SK-N-SH treated with all-trans-retinoic acid at 6 μM for 48 hours (cell line): Measurements from ENCODE around the gene MGAT3.

Experiments used
- TOX ChIP-seq: fragments of 250-450 bp; sonication (Bioruptor Pico); IDR thresholded peaks from 2 replicates; pipeline ENCODE4 v1.8.0; 2021; ENCODE audit warnings: mild to moderate bottlenecking, moderate library complexity, borderline replicate concordance
- ZFP3 ChIP-seq: fragments of 250-450 bp; sonication (Bioruptor Pico); IDR thresholded peaks from 2 replicates; pipeline ENCODE4 v1.5.0; 2020; ENCODE audit warnings: mild to moderate bottlenecking, moderate library complexity
- ZFP30 ChIP-seq: fragments of 450-650 bp; formaldehyde crosslinking; IDR thresholded peaks from 2 replicates; pipeline ENCODE4 v1.5.0; 2022; ENCODE audit warnings: mild to moderate bottlenecking, moderate library complexity
- ZNF8 ChIP-seq: fragments of 450-650 bp; formaldehyde crosslinking; IDR thresholded peaks from 2 replicates; pipeline ENCODE4 v1.5.0; 2020; ENCODE audit warnings: mild to moderate bottlenecking, moderate library complexity
- TF ChIP-seq, protein P1 (sequence below): fragments of 250-450 bp; sonication (Bioruptor Pico); IDR thresholded peaks from 2 replicates; pipeline ENCODE4 v1.5.1; 2020; ENCODE audit warnings: low read depth, mild to moderate bottlenecking, moderate library complexity
- TF ChIP-seq, protein P2 (sequence below): fragments of 250-450 bp; sonication (Bioruptor Pico); IDR thresholded peaks from 2 replicates; pipeline ENCODE4 v1.8.0; 2020; ENCODE audit warnings: mild to moderate bottlenecking, moderate library complexity, borderline replicate concordance

DNA sequence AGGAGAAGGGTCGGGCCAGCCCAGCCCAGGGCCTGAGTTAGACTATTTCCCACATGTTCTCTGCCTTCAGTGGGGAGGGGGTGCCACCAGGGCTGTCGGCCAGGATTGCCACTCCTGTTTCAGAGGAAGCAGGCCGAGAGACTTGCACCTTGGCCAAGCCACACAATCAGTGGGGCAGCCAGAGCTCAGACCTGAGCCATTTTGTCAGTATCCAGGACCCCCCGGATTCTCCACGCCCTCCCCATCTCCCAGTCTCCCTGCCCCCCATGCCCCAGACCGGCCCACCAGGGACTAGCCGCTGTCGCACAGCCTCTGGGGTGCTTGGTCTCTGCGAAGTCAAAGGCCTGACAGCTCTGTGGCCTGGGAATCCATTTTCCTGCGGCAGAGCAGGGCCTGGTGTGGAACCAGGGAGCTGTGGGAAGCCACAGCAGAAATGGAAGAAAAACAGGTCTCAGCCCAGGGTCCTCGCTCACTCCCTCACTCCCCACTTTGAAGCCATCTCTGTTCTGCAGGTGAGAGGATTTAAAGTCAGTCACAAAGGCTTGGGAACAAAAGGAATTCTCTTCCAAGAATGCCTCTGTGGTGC, 25.5 kb upstream of the MGAT3 start:
- TF ChIP-seq, protein P1, sequence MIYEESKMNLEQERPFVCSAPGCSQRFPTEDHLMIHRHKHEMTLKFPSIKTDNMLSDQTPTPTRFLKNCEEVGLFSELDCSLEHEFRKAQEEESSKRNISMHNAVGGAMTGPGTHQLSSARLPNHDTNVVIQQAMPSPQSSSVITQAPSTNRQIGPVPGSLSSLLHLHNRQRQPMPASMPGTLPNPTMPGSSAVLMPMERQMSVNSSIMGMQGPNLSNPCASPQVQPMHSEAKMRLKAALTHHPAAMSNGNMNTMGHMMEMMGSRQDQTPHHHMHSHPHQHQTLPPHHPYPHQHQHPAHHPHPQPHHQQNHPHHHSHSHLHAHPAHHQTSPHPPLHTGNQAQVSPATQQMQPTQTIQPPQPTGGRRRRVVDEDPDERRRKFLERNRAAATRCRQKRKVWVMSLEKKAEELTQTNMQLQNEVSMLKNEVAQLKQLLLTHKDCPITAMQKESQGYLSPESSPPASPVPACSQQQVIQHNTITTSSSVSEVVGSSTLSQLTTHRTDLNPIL (CRISPR knock-in tag): no peak
- TF ChIP-seq, protein P2, sequence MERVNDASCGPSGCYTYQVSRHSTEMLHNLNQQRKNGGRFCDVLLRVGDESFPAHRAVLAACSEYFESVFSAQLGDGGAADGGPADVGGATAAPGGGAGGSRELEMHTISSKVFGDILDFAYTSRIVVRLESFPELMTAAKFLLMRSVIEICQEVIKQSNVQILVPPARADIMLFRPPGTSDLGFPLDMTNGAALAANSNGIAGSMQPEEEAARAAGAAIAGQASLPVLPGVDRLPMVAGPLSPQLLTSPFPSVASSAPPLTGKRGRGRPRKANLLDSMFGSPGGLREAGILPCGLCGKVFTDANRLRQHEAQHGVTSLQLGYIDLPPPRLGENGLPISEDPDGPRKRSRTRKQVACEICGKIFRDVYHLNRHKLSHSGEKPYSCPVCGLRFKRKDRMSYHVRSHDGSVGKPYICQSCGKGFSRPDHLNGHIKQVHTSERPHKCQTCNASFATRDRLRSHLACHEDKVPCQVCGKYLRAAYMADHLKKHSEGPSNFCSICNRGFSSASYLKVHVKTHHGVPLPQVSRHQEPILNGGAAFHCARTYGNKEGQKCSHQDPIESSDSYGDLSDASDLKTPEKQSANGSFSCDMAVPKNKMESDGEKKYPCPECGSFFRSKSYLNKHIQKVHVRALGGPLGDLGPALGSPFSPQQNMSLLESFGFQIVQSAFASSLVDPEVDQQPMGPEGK: no peak
- TF ChIP-seq ZFP30 (CRISPR knock-in tag) (no peak), ZFP3 (no peak), ZNF8 (CRISPR knock-in tag) (no peak), TOX (CRISPR knock-in tag) (no peak)
